A549 (cell line): ENCODE measurements around the gene CEP63. TPM values are rescaled to one million over a fixed set of nuclear protein-coding genes. Genes with fewer than 3 reads are reported as not detected.

Experiments
- ATAC-seq, 2 experiments: fragments of 200-7000 bp in 1 of 2; fragments of >200 bp in 1 of 2; cut with Nextera tagmentation in 1 of 2; cut with Tn5 transposase in 1 of 2; 3 replicates each; pipeline versions ENCODE4 v1.8.0 to v1.9.1; 2018 to 2020; ENCODE audit warnings: mild to moderate bottlenecking in 1 of 2, moderate library complexity in 1 of 2
- CTCF ChIA-PET: fragments of 300-600 bp; sonication (Branson Sonifier 250); formaldehyde crosslinking; extraction: SDS; loops from one replicate; lab custom pipeline; 2021; ENCODE audit warnings: antibody characterized with exemption, inconsistent platforms; lab: Yijun Ruan, JAX
- POLR2A ChIA-PET: fragments of 350-600 bp; formaldehyde crosslinking; extraction: SDS; loops from one replicate; lab custom pipeline; 2021; ENCODE audit warnings: antibody characterized with exemption, inconsistent platforms; lab: Yijun Ruan, JAX
- DNase-seq, 2 experiments: peaks; one replicate each; pipeline versions ENCODE4 v3.0.0 to v3.0.0-alpha.2; 2011 to 2016; ENCODE audit warnings: low read depth in 1 of 2, low spot score in 1 of 2
- FAIRE-seq: peaks from 2 replicates; lab custom pipeline; 2011; peaks lifted over from hg19 to GRCh38; lab: Jason Lieb, UNC
- H3K27ac ChIP-seq, 2 experiments: fragments of >200 bp; sonication (Bioruptor Twin); formaldehyde crosslinking; 3 replicates each; pipeline ENCODE4 v1.5.1; 2016 to 2017
- H3K4me1 ChIP-seq: fragments of >200 bp; sonication (Bioruptor Twin); formaldehyde crosslinking; 3 replicates; pipeline ENCODE4 v1.6.1; 2016
- H3K4me2 ChIP-seq: fragments of >200 bp; sonication (Bioruptor Twin); formaldehyde crosslinking; 3 replicates; pipeline ENCODE4 v1.6.1; 2016
- H3K4me3 ChIP-seq: fragments of >200 bp; sonication (Bioruptor Twin); formaldehyde crosslinking; 3 replicates; pipeline ENCODE4 v1.5.1; 2016
- H3K9me3 ChIP-seq: fragments of >200 bp; sonication (Bioruptor Twin); formaldehyde crosslinking; 3 replicates; pipeline ENCODE4 v1.6.1; 2016
- ATOH8 ChIP-seq: fragments of 250-450 bp; sonication (Bioruptor Pico); IDR thresholded peaks from 2 replicates; pipeline ENCODE4 v1.5.0; 2020; ENCODE audit warnings: low read depth, mild to moderate bottlenecking, moderate library complexity
- BHLHE40 ChIP-seq: IDR thresholded peaks from 2 replicates; pipeline ENCODE4 v1.6.1; 2012; ENCODE audit warnings: low read depth, low read length, inconsistent platforms
- CEBPB ChIP-seq, 2 experiments: fragments of >200 bp in 1 of 2; sonication (Bioruptor Twin) in 1 of 2; formaldehyde crosslinking in 1 of 2; IDR thresholded peaks; 2 replicates each; pipeline ENCODE4 v1.6.1; 2012 to 2016
- E2F6 ChIP-seq: IDR thresholded peaks from 2 replicates; pipeline ENCODE4 v1.6.1; 2012; ENCODE audit warnings: low read depth, borderline replicate concordance
- EHMT2 ChIP-seq: fragments of 200-600 bp; sonication (generic); IDR thresholded peaks from 2 replicates; pipeline ENCODE4 v1.6.1; 2016; ENCODE audit warnings: antibody characterized with exemption, low read depth, mild to moderate bottlenecking, moderate library complexity
- HMGXB4 ChIP-seq: fragments of 250-450 bp; sonication (Bioruptor Pico); IDR thresholded peaks from 2 replicates; pipeline ENCODE4 v1.5.0; 2021; ENCODE audit warnings: mild to moderate bottlenecking, moderate library complexity, borderline replicate concordance
- HOXB5 ChIP-seq: fragments of 250-450 bp; sonication (Bioruptor Pico); IDR thresholded peaks from 2 replicates; pipeline ENCODE4 v1.5.0; 2020; ENCODE audit warnings: mild to moderate bottlenecking, moderate library complexity
- JUN ChIP-seq, 2 experiments: fragments of >200 bp; sonication (Bioruptor Twin); formaldehyde crosslinking; IDR thresholded peaks; 2 replicates in 1 of 2; 3 replicates in 1 of 2; pipeline ENCODE4 v1.6.1; 2016 to 2017
- KDM1A ChIP-seq: fragments of 200-600 bp; sonication (generic); IDR thresholded peaks from 2 replicates; pipeline ENCODE4 v1.6.1; 2016; ENCODE audit warnings: low read depth, mild to moderate bottlenecking
- KDM5A ChIP-seq: fragments of 200-600 bp; sonication (generic); IDR thresholded peaks from 2 replicates; pipeline ENCODE4 v1.6.1; 2016; ENCODE audit warnings: antibody characterized with exemption, mild to moderate bottlenecking
- MAFK ChIP-seq: fragments of 450-650 bp; IDR thresholded peaks from 2 replicates; pipeline ENCODE4 v1.6.1; 2014; ENCODE audit not compliant: partially characterized antibody
- MAX ChIP-seq: IDR thresholded peaks from 2 replicates; pipeline ENCODE4 v1.6.1; 2012
- MYC ChIP-seq: IDR thresholded peaks from 2 replicates; pipeline ENCODE4 v1.6.1; 2012; ENCODE audit warnings: mild to moderate bottlenecking, inconsistent platforms, low read length, improper control_type of control experiment, borderline replicate concordance
- NFE2L2 ChIP-seq: fragments of 150-350 bp; conservative IDR thresholded peaks from 2 replicates; pipeline ENCODE4 v1.6.1; 2014; ENCODE audit warnings: low read length
- PHF8 ChIP-seq: fragments of 200-600 bp; sonication (generic); IDR thresholded peaks from 2 replicates; pipeline ENCODE4 v1.6.1; 2016; ENCODE audit warnings: low read depth, mild to moderate bottlenecking, antibody characterized with exemption, moderate library complexity, borderline replicate concordance
- POLR2A ChIP-seq: IDR thresholded peaks from 2 replicates; pipeline ENCODE4 v1.6.1; 2012; ENCODE audit warnings: mild to moderate bottlenecking, low read length
- POLR2AphosphoS2 ChIP-seq: conservative IDR thresholded peaks from 2 replicates; pipeline ENCODE4 v1.6.1; 2012; ENCODE audit warnings: low read length, improper control_type of control experiment, inconsistent platforms
- RARB ChIP-seq: fragments of 250-450 bp; sonication (Bioruptor Pico); IDR thresholded peaks from 2 replicates; pipeline ENCODE4 v1.8.0; 2021; ENCODE audit warnings: mild to moderate bottlenecking, moderate library complexity
- WGBS: methylation state at CpG from one replicate; pipeline ENCODE4 v1.1.6; 2017; ENCODE audit errors: missing lambda C conversion rate; 5-methylcytosine and 5-hydroxymethylcytosine counted together
- polyA plus RNA-seq, 4 experiments: library from polyadenylated mRNA; depleted of rRNA in 3 of 4; stranded (reverse); fragments of >200 nt; fragmentation: RNase III in 1 of 4; extraction: RNeasy Plus Mini Kit Qiagen cat#74134 plus additional on column Dnase treatment in 1 of 4; gene quantifications; 2 replicates in 3 of 4; 3 replicates in 1 of 4; pipeline ENCODE4 v1.2.3, GENCODE V29; 2011 to 2017
- TF ChIP-seq, protein P1 (sequence below): fragments of 450-650 bp; IDR thresholded peaks from 2 replicates; pipeline ENCODE4 v1.6.1; 2014; ENCODE audit warnings: antibody characterized with exemption

Gene CEP63
- polyA plus RNA-seq, 2 of the 4 experiments (the other 2 are of a cell fraction), result 17.4 to 24.0 TPM

DNA sequence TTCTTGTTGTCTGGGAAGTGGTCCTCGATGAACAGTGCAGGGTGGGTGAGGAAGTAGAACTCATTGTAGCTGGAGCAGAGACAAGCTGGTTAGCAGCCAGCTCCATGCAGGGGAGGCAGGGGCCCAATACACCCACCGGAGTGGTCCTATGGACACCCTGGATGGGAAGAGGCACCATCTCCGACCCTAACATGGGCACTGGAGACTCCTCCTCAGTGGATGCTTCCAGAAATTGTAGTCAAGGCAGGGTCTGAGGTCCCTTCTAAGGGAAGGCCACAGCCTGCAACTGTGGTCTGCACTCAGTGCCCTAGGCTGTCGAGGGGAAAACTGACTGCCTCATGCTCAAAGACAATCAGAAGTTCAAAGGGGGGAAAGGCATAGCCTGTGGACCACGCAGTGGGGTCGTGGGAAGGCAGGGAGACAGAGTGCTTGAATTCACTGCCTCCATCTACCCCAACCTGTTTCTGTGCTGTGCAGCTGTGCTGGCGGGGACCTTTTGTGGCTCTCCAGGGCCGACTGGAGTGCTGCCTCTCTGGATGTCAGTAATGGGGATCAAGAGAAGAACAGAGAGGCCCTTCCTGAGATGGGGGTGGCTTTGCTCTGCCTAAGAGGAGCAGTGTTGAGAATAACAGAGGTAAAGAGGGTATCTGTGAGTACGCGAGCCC, 123.0 kb downstream of the CEP63 start:
- ChIA-PET POLR2A (no interaction called here), CTCF (no interaction called here)
- FAIRE-seq (no peak), DNase-seq (no peak), ATAC-seq (no peak)
- Histone ChIP-seq H3K27ac (no peak overlapping the region), H3K9me3 (no peaks in the 10 kb centered on the region), H3K4me3 (no peak overlapping the region), H3K4me2 (no peak overlapping the region), H3K4me1 (no peaks in the 10 kb centered on the region)
- WGBS, result 33% methylated on average over 6 of the region's 10 CpGs
- TF ChIP-seq ATOH8 (no peak), CEBPB (IDR thresholded peaks at IDR 0.05) (no peak), MAFK (no peak), RARB (CRISPR knock-in tag) (no peak)
- TF ChIP-seq, protein P1, sequence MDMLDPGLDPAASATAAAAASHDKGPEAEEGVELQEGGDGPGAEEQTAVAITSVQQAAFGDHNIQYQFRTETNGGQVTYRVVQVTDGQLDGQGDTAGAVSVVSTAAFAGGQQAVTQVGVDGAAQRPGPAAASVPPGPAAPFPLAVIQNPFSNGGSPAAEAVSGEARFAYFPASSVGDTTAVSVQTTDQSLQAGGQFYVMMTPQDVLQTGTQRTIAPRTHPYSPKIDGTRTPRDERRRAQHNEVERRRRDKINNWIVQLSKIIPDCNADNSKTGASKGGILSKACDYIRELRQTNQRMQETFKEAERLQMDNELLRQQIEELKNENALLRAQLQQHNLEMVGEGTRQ, result no peak

GRCh38 chr3:134609821-134610431, 124.1 kb downstream of the CEP63 start:
- no peak overlapping the region for H3K4me2 ChIP-seq
- no peak overlapping the region for H3K27ac ChIP-seq
- POLR2A ChIA-PET, result no interaction called here
- 33% methylated on average over 4 of the region's 10 CpGs for WGBS
- ATAC-seq, result no peak
- no peak for DNase-seq
- no peak for FAIRE-seq
- H3K4me1 ChIP-seq, result no peaks in the 10 kb centered on the region
- TF ChIP-seq HMGXB4 (CRISPR knock-in tag), result no peak
- no peak for TF ChIP-seq ATOH8
- no peak for TF ChIP-seq JUN (IDR thresholded peaks at IDR 0.05)
- no peak for TF ChIP-seq POLR2A
- no peak for TF ChIP-seq MYC
- TF ChIP-seq PHF8, result no peak
- TF ChIP-seq HOXB5 (CRISPR knock-in tag), result no peak
- no peak for TF ChIP-seq MAFK
- TF ChIP-seq E2F6, result no peak
- TF ChIP-seq BHLHE40, result no peak
- no peak for TF ChIP-seq POLR2AphosphoS2
- no peak for TF ChIP-seq MAX
- no peak for TF ChIP-seq KDM1A
- TF ChIP-seq NFE2L2, result no peak
- TF ChIP-seq KDM5A, result no peak
- TF ChIP-seq EHMT2, result no peak
- CTCF ChIA-PET, result interaction anchor here (2.0 kb wide), 1 partner anchor 9 kb away, joined by 4 read pairs; no protein-coding TSS in a partner anchor
- no peak overlapping the region for H3K4me3 ChIP-seq
- no peaks in the 10 kb centered on the region for H3K9me3 ChIP-seq
